HPDE6-E6E7 (cell line): ENCODE results near the gene CCNA2.

Experiments used
- DNase-seq: peaks from one replicate; pipeline ENCODE4 v3.0.0; 2011; ENCODE audit warnings: missing footprints; ENCODE audit errors: extremely low spot score

The CCNA2 gene

DNA sequence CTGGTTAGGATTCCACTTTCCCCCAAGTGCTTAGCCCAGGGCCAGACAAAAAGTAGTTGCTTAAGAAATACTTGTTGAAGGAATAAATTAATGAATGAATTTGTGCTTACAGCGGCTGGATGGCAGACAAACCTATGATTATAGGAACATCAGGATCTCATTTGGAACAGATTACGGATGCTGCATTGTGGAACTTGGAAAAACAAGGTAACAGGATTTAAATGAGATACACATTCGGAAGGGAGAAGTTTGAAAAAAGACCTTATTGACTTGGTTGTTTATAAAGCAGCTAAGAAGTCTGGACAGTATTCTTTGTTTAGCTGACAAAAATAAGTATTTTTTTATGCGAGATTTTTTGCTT is 22.0 kb downstream of the CCNA2 start:
- DNase-seq: no peak

GRCh38 chr4:121800961-121801714 is 22.5 kb downstream of the CCNA2 start, which contains the start of gene EXOSC9:
Gene EXOSC9, plus strand, starts transcription at chr4:121801323. Its CDS starts 102 bp downstream, at chr4:121801425.
- peak; percentile 91 for DNase-seq

- no peak for DNase-seq
These were observed 23.1 kb downstream of the CCNA2 start for GRCh38 chr4:121800638-121800960.

DNA sequence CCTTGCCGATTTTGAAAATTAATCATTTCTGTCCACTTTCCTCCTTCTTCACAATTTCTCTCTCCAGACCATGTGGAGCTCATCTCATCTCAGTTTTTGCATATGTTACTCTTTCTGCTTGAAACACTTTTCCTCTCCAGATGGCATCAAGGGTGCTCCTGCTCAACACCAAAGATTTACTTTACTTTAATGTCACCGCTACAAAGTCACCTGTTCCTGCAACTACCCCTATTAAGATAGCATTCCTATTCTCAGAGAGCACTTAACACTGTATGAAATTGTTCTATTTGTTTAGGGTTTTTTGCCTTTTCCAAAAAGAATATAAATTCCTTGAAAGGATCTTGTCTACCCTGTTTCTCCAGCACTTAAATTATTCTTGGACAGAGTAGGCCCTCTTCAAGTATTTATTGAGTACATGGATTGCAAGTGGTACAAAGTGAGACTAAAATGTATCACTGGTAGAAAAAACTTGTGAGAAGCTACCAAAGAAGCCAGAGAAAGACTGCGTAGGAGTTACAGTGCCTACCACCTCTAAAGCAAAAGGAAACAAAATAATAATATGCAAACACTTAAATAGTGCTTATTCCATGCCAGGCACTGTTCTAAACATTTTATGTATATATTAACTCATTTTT is 23.7 kb downstream of the CCNA2 start:
- DNase-seq: no peak

- DNase-seq: no peak
These were observed 24.4 kb downstream of the CCNA2 start for GRCh38 chr4:121799208-121799823.

DNA sequence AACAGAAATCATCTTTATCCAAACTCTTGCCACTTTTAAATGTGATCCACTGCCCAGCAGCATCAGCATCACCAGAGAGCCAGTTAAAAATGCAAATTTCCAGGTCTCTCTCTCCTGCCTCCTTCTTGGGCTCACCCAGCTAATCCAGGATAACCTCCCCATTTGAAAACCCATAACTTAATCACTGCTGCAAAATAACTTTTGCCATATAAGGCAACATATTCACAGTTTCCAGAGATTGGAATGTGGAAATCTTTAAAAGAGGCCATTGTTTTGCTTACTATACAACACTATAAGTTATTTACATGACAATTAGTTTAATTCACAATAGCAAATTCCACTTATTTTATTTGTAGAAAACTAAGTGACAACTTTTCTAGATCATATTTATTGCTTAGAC is 27.4 kb downstream of the CCNA2 start:
- DNase-seq: no peak

- DNase-seq: no peak
These were observed 29.0 kb downstream of the CCNA2 start for GRCh38 chr4:121794505-121795188.

DNA sequence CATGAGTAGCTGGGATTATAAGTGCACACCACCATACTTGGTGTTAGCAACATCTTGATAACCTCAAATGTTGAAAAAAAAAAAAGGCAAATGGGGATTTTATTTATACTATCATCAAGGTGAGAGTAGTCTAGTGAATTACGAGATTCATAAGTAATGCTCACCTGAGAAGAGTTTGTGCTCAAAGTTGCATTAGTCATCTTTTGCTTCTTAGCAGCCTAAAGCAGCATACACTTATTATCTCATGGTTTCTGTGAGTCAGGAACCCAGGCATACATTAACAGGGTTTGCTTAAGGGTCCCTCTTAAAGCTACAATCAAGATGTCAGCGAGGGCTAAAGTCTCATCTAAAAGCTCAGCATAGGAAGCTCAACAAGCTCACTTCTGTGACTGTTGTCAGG is 30.7 kb downstream of the CCNA2 start:
- DNase-seq: no peak

DNA sequence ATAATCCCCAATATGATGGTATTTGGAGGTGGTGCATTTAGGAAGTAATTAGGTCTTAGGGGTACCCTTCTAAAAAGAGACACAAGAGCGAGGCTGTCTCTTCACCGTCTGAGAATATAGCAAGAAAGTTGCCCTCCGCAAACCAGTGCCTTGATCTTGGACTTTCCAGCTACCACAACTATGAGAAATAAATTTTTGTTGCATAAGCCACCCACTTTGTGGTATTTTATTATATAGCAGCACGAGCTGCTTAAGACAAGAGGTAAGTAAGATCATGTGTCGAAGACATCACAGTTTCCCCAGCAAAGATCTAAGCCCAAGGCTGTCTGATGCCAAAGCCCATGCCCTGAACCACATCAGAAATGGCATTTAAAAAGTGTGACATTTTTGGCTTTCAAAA is 32.2 kb downstream of the CCNA2 start:
- DNase-seq: no peak

GRCh38 chr4:121790976-121791375 is 32.7 kb downstream of the CCNA2 start:
- DNase-seq: no peak

- peak; percentile 23 for DNase-seq
These were observed 33.5 kb downstream of the CCNA2 start for GRCh38 chr4:121789960-121790829.

GRCh38 chr4:121789455-121789854 is 34.2 kb downstream of the CCNA2 start:
- DNase-seq: no peak

DNA sequence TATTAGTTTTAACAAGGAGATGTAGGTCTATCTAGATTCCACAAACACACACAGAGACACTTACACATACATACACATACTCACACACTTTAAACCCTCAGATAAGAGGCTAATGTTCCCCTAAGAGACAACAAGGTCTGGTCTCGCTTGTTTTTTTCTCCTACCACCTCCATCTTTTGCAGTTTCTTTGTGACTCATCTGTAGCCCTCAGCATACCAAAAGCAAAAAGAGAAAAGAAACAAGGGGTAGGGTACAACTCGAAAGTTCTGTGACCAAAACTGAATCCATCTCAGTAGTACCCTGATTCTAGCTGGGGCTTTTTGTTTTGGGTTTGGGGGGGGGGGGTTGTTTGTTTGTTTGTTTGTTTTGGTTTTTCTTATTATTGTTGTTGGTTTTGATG is 34.8 kb downstream of the CCNA2 start:
- DNase-seq: no peak

DNA sequence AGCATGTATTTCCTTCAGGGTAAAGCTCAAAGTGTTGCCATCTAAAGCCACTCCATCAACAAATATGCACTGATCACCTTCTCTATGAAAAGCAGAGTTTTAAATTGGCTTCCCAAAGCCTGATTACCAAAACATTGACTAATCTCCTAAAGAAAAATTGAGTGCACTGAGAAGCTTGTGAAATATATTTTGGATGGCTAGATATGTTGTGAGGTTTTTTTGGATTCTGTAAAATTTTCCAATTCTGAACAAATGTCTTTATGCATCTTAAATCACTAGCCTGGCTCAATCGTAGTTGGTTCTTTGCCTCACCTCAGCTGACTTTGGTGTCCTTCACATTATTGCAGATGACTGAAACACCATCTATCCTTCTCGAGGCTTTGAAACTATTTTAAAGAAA is 37.5 kb downstream of the CCNA2 start:
- DNase-seq: no peak

DNA sequence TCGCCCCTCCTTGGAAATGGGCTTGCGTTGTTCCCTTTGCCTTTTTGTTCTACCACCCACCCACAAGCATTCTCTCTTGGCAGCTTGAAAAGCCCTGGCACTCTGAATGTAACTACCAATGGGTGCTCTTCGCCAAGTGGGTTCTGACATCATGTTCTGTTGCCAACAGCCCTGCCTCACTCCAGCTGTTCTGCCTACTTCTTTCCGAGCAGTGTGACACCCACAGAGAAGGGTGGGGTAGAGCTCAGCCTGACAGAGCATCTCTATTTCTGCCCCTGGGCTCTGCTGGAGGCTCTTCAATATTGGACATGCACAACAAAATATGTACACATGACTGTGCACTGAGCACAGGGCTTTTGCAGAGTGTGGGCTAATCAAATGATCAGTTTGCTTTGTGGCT is 38.2 kb downstream of the CCNA2 start:
- DNase-seq: no peak

GRCh38 chr4:121784975-121785374 is 38.7 kb downstream of the CCNA2 start:
- peak; percentile 23 for DNase-seq

DNA sequence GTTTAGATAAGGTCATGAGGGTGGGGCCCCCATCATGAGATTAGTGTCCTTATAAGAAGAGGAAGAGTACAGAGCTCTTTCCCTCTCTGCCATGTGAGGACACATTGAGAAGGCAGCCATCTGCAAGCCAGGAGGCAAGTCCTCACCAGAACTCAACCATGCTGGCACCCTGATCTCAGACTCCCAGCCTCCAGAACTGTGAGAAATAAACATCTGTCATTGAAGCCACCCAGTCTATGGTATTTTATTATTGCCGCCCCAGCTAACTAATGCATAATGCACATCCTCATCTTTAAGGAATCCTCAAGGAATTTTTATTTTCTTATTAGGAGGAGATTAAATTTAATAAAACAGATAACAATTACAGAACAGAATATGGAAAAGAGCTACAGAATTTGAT is 39.3 kb downstream of the CCNA2 start:
- no peak for DNase-seq

DNA sequence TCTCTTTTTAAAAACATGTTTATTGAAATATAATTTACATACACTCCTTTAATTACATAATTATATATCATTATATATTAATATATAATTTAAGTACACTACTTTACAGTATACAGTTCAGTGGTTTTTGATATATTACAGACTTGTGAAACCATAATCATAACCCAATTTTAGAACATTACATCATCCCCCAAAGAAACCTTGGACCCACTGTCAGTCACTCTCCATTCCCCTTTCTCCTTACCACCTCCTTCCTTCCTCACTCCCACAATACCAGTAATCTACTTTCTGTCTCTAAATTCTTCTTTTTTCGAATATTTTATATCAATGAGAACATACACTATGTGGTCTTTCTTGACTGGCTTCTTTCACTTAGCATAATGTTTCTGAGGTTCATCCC is 40.5 kb downstream of the CCNA2 start:
- no peak for DNase-seq

DNA sequence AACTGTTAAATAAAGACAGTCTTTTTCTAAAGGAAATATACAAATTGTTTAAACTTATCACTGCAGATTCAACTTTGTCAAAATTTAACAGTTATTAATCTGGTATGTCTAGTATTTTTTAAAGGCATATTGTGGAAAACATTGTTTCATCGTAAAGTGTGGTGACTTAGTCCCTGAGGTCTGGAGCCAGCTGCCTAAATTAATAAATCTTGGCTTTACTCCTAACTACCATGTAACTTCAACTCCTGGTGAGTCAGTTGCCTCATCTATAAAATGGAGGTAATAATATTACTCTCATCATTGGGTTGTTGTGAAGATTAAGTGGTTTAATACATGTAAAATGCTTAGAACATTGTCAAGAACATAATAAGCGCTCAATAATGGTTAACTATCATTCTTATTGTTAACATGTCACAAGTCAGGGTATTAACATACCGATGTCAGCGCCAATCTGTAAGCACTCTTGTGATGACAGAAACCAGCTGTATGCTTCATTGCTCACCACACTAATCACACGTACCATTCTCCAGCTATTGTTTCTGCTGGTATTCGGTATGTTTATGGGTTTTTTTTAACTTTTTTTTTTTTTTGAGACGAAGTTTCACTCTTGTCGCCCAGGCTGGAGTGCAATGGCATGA is 44.6 kb downstream of the CCNA2 start:
- no peak for DNase-seq

DNA sequence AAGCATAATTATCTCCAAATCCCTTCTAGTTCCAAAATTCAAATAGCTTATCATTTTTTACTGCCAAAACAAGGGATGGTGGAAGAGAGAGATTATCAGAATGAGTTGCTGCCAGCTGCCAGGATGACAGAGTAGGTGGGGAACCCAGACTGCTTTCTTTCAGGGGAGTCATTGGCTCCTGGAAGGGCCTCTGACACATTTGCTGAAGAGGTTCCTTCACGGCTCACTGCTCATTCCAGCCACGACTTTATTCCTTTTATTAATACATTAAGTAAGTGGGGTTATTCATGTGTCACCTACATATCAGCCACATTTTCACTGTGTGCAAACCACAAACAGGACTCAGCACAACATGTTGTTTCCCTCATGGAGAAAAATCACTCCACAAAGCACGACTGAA is 46.1 kb downstream of the CCNA2 start:
- no peak for DNase-seq
